GM18526 (cell line): Measurements from ENCODE around the gene SPATC1L.
A peak's percentile ranks its signal among the peaks of the same experiment; 100 is the strongest.

Experiments
- POLR2A ChIP-seq: IDR thresholded peaks from 3 replicates; pipeline ENCODE4 v1.6.1; 2011; ENCODE audit not compliant: insufficient read length; ENCODE audit errors: extremely low read depth

The SPATC1L gene

DNA sequence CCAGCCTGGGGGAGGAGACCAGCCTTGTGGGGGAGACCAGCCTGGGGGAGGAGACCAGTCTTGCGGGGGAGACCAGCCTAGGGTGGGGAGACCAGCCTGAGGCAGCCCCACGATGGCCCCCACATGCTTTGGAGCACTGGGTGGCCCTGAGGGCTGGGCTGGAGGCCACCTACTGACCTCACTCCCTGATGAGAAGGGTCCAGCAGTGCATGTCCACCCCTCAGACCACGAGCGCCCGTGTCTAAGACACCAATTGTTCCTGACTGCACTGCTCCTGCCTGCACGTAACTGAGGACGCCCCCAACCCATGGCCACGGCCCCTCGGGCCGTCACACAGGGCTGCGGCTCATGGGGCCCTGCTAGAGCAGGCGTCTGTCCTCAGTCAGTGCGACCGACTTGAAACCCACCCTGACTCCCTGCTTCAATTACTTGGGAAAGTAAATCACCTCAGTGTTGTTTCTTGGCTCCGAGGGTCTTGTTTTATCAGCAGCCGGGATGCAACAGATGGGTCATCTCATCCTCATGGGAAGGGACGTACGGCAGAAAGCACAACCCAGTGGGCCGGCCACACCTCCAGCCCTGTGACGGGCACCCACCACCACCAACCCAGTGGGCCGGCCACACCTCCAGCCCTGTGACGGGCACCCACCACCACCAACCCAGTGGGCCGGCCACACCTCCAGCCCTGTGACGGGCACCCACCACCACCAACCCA, at the start of gene SPATC1L:
SPATC1L (minus strand) TSS at position 550 of the 715 bp plus-strand sequence. CDS start 1,643 bp downstream, outside the sequence.
- TF ChIP-seq POLR2A: no peak

DNA sequence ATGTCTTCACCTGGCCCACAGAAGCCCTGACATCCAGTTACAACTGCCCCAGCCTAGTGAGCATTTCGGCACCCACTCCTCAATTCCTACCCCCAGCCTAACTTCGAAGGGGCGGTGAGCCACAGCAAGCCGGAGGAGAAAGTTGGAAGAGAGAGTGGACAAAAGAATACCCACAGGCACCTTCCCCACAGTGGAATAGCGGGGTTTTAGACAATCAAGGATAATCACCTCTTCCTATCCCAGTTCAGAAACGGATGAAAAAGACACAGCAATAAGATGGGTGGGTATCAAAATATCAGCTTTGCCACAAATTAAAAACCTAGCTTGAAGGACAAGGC, 45.6 kb upstream of the SPATC1L start:
- TF ChIP-seq POLR2A: no peak

DNA sequence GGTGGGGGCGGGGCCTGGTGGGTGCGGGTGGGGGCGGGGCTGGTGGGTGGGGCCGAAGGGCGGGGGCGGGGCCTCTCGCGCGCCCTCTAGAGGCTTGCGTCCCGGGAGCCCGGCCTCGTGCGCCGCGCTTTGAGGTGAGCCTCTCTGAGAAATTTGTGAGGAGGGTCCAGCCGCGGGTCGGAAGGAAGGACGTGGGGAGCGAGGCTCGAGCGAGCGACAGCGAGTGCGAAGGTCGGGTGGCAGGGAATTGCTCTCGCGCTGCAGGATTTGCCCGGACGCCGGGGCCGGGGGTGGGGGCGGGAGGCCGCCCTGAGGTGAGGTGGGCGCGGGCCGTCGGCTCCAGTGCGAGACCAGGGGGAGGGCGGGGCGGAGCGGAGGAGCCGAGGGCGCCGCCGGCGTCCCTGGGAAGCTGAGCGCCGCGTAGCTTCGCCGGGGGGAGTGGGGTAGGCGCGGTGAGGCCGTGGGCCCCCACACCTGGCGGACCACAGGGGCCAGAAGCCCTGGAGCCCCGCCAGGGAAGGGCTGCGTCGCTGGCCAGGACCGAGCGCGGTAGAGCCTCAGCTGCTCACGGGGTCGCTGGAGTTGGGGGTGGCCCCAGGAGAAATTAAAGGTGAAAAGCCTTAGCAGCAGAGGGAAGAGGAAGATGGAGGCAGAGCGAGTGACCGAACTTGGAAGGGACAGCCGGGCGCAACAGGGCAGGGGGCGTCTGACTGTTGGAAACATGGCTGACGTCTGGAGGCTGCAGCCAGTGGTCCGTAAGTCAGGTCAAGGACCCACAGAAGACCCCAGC, 45.1 kb upstream of the SPATC1L start:
- peak; percentile 40 for TF ChIP-seq POLR2A

DNA sequence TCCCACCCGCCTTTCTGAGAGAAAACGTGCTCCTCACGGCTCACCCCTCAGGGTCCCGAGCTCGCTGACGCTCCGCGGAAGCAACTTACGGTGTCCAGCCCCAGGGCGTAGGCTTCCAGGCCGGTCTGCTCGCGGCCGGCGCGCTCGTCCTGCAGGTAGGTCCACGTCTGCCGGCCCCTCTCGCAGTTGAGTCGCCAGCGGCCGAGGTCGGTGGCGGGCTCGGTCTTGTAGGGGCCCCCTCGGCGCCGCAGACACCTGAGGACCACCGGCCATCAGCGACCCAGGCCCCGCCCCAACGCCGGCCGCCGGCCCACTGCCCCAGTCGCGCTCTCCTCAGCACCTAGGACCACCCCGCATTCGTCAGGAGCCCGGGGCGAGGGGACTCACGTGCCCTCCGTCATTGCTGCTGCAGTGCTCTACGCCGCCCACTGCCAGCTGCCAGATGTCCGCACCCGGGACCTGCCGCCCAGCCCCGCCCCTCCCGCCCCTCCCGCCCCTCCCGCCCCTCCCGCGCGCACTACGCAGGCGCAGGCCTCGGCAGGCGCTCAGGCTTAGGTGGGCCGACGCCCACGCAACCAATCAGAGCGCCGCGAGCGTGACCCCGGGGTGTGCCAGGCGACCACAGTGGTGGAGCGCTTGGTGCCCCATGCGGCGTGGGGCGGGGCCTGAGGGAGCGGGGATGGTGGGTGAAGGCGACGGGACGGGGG, 44.2 kb upstream of the SPATC1L start, which contains the start of gene LSS:
LSS (minus strand) TSS at position 430 of the 707 bp plus-strand sequence; CDS start at position 401, 29 bp downstream.
- peak; percentile 82 for TF ChIP-seq POLR2A

DNA sequence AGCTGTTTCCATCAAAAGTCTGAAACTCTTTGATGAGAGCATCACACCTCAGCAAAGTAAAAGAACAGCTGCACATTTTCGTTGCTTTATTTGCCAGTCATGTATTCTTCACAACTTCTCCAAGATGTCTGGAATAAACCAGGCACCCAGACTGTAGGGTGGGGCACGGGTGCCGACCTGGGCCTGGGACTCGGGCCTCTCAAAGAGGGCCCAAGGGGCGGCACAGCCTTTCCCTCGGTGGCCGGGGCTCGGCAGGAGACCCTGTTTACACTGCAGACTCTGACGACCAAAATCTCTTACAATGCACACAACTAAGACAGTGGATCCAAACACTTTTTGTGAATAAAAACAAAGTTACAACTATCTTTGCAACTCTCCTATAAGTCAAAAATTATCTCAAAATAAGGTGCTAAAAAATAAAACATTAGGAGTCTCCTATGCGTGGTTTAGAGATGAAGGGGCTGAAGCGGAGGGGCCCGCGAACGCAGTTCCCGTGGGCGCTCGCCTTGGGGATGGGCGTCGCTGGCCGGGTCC, 43.6 kb upstream of the SPATC1L start:
- no peak for TF ChIP-seq POLR2A

DNA sequence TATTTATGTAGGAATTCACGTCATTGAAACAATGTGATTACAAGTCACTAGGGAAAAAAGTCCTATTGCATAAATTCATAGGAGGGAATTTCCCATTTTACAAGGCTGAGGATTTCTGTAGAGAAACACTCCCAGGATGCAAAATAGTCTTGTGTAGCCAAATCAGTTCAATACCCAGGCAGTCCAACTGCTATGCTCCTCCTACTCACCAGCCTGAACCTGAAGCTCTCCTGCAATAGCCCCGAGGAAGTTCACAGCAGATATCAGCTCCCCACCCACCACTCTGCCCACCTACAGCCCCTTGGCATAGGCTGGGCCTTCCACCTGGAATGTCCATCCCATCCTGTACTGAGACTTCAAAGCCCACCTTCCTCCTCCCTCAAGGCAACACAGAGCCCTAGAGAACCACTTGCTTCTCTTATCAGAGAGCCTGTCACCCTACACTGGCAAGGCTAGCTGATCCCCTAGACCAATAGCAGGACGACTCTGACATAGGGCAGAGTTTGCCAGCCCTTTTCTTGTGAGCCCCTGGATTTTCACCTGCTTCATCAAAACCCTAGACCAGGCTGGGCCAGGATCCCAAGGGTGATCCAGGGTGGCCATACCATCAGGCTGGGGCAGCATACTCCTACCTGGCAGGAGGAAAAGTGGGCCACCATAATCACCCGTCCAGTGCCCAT, 42.8 kb upstream of the SPATC1L start:
- TF ChIP-seq POLR2A: no peak

DNA sequence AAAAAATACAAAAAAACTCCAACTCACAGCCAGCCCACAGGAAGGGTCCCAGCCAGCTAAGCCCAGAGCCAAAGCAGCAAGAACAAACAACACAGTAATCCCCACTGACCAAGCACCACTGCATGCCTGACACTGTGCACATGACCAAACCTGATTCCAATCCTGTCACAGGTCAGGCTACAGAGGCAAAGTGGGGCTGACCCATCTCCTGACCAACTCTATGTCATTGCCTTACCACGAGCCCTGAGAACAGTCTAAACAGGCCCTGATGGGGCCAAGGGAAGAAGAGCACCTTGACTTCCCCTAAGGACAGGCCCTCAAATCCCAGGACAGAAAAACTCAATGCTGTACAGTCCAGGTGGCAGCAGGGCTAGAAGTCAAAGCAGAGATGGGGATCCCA, 41.9 kb upstream of the SPATC1L start:
- TF ChIP-seq POLR2A: no peak

DNA sequence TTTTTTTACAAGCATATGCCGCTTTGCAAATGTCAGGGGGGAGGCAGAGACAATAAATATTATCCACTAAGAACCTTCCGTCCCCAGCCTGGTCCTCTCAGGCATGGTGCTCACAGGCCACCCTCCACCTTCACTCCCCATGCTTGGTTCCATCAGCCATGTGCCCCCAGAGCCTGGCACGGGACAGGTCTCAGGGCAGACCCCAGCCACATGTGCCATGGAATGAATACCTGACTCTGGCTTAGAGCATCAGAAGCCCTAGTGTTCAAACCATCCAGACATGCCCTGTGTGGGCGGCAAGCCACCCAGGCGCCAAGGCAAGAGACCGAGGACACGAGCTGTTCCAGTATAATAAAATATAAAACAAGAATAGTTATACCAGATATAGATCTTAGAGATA, 39.0 kb upstream of the SPATC1L start:
- no peak for TF ChIP-seq POLR2A

DNA sequence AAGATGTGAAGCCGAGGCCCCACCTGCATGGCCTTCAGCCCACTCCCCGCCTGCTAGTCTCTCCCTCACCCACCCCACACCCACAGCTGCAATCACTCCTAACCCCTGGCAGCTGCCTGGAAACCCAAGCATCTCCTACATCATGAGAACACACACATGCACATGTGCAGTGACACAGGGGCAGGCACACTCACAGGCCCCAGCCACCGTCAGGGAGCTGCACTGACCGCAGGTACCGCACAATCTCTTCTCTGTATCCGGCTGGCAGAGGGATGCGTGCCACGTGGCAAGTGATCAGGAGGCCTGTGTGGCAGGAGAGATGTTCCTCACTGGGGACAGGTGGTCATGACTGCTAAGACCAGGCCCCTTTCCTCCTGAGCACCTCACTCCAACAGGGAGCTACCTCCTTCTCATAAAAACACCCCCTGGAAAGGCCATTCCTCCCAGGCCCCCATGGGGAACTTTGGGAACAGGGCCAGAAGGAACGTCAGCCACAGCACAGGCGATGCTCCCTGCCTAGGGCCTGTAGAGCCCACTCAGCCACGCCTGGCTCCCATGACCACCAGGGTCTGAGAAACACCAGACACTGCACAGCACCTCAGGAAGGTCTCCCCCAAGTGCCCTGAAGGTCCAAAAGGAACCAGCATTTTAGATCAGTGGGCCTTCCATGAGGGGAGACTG, 38.3 kb upstream of the SPATC1L start:
- TF ChIP-seq POLR2A: no peak

DNA sequence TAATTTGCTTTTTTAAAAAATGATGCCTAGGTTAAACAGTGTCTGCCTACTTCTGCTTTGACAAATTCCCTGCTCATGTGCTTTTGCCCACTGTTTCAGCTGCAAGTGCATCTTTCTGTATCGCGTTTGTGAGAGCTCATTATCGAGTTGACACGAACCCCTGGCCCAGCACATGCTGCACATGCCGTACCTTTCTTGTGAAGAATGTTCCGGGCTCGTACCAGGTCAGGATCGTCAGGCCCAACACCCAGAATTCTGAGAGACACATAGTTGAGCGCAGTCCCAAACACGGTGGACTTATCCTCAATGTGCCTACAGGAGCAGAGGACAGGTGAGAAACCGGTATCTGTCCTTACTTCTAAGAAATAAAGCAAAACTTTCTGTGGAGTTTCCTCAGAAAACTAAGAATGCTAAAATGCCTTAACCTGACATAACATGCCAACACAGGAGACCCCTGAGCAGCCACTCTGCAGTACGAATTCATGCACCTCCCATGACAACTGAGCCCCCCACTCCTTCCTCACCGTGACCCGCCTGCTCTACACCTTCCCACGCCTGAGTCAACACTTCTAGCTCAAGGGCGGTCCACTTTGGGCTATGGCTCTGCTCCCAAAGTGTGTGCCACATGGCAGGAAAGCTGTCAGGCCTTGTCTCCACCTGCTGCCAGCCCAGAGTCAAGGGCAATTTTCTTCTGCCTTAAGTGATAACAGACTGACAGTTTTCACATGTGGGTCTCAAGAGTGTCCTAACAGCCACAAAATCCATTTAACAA, 37.6 kb upstream of the SPATC1L start:
- no peak for TF ChIP-seq POLR2A

DNA sequence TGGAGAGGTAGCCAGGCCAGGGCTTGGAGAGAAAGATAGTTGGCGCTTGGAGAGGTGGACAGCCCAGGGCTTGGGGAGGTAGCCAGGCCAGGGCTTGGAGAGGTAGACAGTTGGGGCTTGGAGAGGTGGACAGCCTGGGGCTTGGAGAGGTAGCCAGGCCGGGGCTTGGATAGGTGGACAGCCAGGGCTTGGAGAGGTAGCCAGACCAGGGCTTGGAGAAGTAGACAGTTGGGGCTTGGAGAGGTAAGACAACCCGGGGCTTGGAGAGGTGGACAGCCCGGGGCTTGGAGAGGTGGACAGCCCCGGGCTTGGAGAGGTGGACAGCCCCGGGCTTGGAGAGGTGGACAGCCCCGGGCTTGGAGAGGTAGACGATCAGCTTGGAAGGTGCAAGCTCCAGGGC, 36.6 kb upstream of the SPATC1L start:
- no peak for TF ChIP-seq POLR2A

DNA sequence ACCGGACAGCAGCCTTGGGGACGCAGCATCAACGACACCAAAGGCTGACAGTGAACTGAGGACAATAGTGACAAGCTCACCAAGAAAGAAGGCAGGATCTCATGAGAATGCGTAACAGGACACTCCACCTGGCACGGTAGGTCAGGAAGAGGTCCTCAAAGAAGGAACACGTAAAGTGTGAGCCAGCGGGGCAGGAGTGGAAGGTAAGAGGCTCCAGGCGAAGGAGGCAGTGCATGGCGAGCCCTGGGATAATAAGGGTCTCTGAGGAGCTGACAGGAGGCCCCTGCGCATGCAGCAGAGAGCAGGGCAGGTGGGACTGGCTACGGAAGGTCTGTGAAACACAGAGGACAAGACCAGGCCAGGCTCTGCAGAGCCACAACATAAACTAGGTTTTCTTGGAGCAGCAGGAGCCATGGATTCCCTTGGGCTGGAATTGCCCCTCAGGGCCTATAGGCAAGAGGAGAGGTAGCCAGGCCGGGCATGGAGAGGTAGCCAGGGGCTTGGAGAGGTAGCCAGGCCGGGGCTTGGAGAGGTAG, 36.1 kb upstream of the SPATC1L start:
- no peak for TF ChIP-seq POLR2A

DNA sequence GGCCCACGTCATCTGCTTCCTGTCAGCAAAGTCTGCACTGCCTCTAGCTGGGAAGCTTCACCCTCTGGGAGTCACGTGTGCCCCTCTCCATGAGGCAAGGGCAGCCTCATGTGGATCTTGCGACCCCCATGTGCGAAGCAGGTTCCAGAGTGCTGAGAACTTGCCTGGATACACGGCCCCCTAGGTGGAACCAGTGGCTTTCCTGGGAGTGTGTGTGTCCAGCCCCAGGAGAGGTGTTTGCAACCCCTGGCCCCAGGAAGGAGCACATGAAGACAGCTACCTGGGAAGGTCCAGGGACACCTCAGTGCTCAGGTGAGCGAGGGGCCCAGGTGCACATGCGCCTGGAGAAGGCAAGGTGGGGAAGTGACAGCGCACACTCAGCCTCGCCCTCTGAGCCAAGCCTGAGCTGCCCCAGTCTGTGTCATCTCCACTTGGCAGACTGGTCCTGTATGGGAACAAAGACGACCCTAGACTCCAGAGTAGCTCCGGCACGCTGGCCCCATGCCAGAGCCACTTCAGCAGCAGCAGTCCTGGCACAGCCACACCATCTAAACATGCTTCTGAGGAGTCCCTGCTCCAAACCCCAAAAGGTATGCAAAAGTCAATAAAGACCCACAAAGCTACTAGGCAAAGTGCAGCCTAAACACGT, 35.5 kb upstream of the SPATC1L start:
- no peak for TF ChIP-seq POLR2A
